GM18508 (cell line): ENCODE results near the gene TCP11L2.
"Not testable (repeated sequence)": the region's sequence is repeated elsewhere in the genome, so short reads cannot be mapped to it uniquely, and the experiment has no call there.

Experiments
- ATAC-seq: cut with Tn5 transposase; IDR thresholded peaks from one replicate; pipeline ENCODE4 v1.9.1; 2021; ENCODE audit warnings: moderate number of reproducible peaks; ENCODE audit not compliant: insufficient read depth, unreplicated experiment

TCP11L2 gene

GRCh38 chr12:106282457-106283097 is 20.0 kb upstream of the TCP11L2 start:
- no peak for ATAC-seq

GRCh38 chr12:106284358-106285105 is 18.0 kb upstream of the TCP11L2 start:
- no peak for ATAC-seq

GRCh38 chr12:106285982-106286381 is 16.6 kb upstream of the TCP11L2 start:
- ATAC-seq, result no peak

GRCh38 chr12:106286576-106287162 is 15.9 kb upstream of the TCP11L2 start:
- ATAC-seq, result not testable (repeated sequence)

- ATAC-seq, result no peak
These were observed 15.2 kb upstream of the TCP11L2 start for GRCh38 chr12:106287364-106287763.

- no peak for ATAC-seq
These were observed 14.4 kb upstream of the TCP11L2 start for GRCh38 chr12:106288101-106288493.

- no peak for ATAC-seq
These were observed 13.9 kb upstream of the TCP11L2 start for GRCh38 chr12:106288494-106289195.

- no peak for ATAC-seq
These were observed 13.3 kb upstream of the TCP11L2 start for GRCh38 chr12:106289196-106289681.

GRCh38 chr12:106290666-106291065 is 11.9 kb upstream of the TCP11L2 start:
- no peak for ATAC-seq

- ATAC-seq, result no peak
These were observed 11.2 kb upstream of the TCP11L2 start for GRCh38 chr12:106291342-106291741.

GRCh38 chr12:106292339-106292738 is 10.2 kb upstream of the TCP11L2 start:
- ATAC-seq, result no peak

- no peak for ATAC-seq
These were observed 6.2 kb upstream of the TCP11L2 start for GRCh38 chr12:106296179-106296877.

GRCh38 chr12:106297075-106297474 is 5.5 kb upstream of the TCP11L2 start:
- ATAC-seq, result no peak

GRCh38 chr12:106297681-106298080 is 4.9 kb upstream of the TCP11L2 start:
- no peak for ATAC-seq

- ATAC-seq, result no peak
These were observed 3.2 kb upstream of the TCP11L2 start for GRCh38 chr12:106299202-106299774.

- ATAC-seq, result no peak
These were observed 1.8 kb upstream of the TCP11L2 start for GRCh38 chr12:106300761-106301160.

GRCh38 chr12:106301241-106301610 is 1.3 kb upstream of the TCP11L2 start:
- no peak for ATAC-seq

GRCh38 chr12:106301611-106302321 is 767 bp upstream of the TCP11L2 start:
- peak; percentile 49 for ATAC-seq

GRCh38 chr12:106303202-106303820 is 778 bp downstream of the TCP11L2 start:
- no peak for ATAC-seq
